Mesothelial cell of epicardium (in vitro differentiated cells): Measurements from ENCODE around the gene WWOX. TPM values are rescaled to one million over a fixed set of nuclear protein-coding genes. Genes with fewer than 3 reads are reported as not detected.

Experiments used
- DNase-seq, 2 experiments: peaks; one replicate each; pipeline ENCODE4 v3.0.0; 2021; ENCODE audit warnings: low spot score in 2 of 2; ENCODE audit not compliant: unreplicated experiment in 2 of 2
- H3K27ac Mint-ChIP-seq: 2 replicates; pipeline ENCODE4 v1.8.0; 2021; ENCODE audit warnings: mixed read lengths
- H3K27me3 Mint-ChIP-seq: 2 replicates; pipeline ENCODE4 v1.8.0; 2021; ENCODE audit warnings: low read depth, mixed read lengths
- H3K36me3 Mint-ChIP-seq: 2 replicates; pipeline ENCODE4 v1.8.0; 2021; ENCODE audit warnings: mixed read lengths
- H3K4me1 Mint-ChIP-seq: 2 replicates; pipeline ENCODE4 v1.8.0; 2021; ENCODE audit warnings: mixed read lengths
- H3K4me3 Mint-ChIP-seq: 2 replicates; pipeline ENCODE4 v1.8.0; 2021; ENCODE audit warnings: mild to moderate bottlenecking, moderate library complexity, mixed read lengths
- H3K9me3 Mint-ChIP-seq: 2 replicates; pipeline ENCODE4 v1.8.0; 2021; ENCODE audit warnings: mixed read lengths
- total RNA-seq: library from RNA; stranded (reverse); gene quantifications from 3 replicates; pipeline ENCODE4 v1.2.1, GENCODE V29; 2021
- TF ChIP-seq, protein P1 (sequence below): fragments of 200-600 bp; sonication (generic); IDR thresholded peaks from one replicate; pipeline ENCODE4 v1.5.0; 2021; ENCODE audit warnings: antibody characterized with exemption; ENCODE audit not compliant: unreplicated experiment

Gene WWOX
- total RNA-seq, 1 donor from 2014 or later: 29.7 TPM

DNA sequence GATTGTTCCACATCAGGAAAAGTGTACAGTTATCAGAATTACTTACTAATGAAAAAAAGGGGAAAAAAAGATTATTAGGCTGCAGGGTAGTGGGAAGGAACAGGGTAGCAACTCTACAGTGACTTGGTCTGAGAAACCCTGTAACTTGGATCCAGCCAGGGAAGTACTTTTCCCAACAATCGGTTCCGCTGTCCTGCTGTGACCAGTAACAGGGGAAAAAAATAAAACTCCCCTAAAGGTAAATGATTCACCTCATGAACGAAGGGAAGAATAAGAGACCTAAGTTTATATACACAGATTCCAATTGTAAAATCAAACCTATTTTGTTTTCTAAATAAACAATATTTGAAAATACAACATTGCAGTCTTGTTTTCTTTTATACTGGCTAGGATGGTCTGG lies 189.9 kb downstream of the WWOX start:
- Mint-ChIP-seq H3K36me3 (no peaks in the 10 kb centered on the region), H3K9me3 (no peaks in the 10 kb centered on the region), H3K4me1 (peaks cover 10% of the 10 kb centered on the region), H3K27ac (no peak overlapping the region), H3K27me3 (no peaks in the 10 kb centered on the region), H3K4me3 (no peak overlapping the region)
- TF ChIP-seq, protein P1, sequence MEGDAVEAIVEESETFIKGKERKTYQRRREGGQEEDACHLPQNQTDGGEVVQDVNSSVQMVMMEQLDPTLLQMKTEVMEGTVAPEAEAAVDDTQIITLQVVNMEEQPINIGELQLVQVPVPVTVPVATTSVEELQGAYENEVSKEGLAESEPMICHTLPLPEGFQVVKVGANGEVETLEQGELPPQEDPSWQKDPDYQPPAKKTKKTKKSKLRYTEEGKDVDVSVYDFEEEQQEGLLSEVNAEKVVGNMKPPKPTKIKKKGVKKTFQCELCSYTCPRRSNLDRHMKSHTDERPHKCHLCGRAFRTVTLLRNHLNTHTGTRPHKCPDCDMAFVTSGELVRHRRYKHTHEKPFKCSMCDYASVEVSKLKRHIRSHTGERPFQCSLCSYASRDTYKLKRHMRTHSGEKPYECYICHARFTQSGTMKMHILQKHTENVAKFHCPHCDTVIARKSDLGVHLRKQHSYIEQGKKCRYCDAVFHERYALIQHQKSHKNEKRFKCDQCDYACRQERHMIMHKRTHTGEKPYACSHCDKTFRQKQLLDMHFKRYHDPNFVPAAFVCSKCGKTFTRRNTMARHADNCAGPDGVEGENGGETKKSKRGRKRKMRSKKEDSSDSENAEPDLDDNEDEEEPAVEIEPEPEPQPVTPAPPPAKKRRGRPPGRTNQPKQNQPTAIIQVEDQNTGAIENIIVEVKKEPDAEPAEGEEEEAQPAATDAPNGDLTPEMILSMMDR: no peak
- DNase-seq: no peak

DNA sequence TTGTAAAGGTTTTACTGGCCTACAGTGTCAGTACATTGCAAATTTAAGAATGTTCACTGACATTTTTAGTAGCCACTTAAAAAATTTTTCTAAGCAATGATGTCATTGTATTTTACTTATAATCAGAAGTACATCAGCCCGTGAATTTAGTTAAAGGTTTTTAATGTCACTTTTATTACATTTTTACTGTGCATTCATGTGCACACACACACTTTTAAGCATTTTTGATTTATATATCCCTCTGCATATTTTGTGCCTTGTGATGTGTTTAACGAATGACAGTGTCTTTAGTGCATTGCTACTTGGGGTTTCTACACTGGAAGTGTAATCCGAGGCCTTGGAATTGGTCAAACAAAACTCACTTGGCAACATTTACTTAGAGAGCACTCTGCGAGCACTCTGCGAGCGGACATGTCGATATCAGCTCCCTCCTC lies 190.4 kb downstream of the WWOX start:
- H3K4me3 Mint-ChIP-seq: no peak overlapping the region
- no peak overlapping the region for H3K27ac Mint-ChIP-seq
- TF ChIP-seq, protein P1: no peak
- no peaks in the 10 kb centered on the region for H3K27me3 Mint-ChIP-seq
- H3K36me3 Mint-ChIP-seq: no peaks in the 10 kb centered on the region
- no peaks in the 10 kb centered on the region for H3K9me3 Mint-ChIP-seq
- H3K4me1 Mint-ChIP-seq: peaks cover 10% of the 10 kb centered on the region
- DNase-seq: no peak

DNA sequence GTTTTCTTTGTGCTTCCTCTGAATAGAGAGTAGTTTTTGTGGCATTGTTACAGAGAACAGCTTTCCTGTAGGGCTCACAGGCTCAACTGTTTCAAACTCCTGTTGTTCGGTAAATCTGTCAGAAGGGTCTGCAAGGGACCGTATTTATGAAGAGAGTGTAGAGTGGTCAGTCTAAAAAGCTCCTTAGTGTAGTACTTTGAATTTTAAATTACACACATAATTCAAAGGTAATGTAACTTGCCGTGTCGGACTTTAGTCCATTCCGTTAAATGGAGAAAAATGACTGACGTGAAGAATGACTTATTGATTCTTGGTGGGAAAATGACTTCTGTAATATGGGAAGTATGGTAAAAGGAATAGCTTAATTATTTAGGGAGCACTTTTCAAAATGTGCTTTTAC lies 190.9 kb downstream of the WWOX start:
- Mint-ChIP-seq H3K27ac (no peak overlapping the region), H3K9me3 (no peaks in the 10 kb centered on the region), H3K4me3 (no peak overlapping the region), H3K36me3 (no peaks in the 10 kb centered on the region), H3K4me1 (peaks cover 10% of the 10 kb centered on the region), H3K27me3 (no peaks in the 10 kb centered on the region)
- TF ChIP-seq, protein P1: no peak
- no peak for DNase-seq

DNA sequence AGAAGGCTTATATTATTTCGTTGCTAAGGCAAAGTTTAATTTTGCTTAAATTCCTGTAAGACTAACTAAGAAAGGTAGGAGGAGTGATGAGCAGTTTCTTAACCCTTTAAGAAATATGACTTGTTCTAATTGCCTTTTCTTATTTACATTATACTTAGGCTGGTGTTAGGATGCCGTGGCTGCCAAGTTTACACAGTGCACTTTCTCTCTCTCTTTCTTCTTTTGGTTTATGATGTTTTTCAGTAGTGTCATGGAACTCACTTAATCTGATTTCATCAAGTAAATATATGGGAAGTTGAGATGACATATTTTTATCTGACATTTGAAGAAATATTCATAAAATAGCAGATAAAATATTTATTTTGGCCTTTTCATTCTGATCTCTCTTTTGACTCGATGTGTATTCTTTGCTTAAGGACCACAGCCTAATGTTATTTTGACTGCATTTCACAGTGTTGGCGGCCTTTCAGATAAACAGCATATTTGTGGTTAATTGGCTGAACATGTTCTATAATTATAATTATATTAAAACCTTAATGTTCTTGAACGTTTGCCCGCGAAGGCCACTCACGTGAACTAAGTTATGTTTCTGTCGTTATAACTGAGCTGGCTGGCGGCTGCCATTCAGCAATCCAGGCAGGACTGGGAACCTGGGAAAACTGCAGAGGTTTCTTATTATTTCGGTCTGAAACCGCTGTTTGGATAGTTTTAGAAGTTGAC lies 191.6 kb downstream of the WWOX start:
- Mint-ChIP-seq H3K9me3 (no peaks in the 10 kb centered on the region), H3K27me3 (no peaks in the 10 kb centered on the region), H3K4me3 (no peak overlapping the region), H3K36me3 (no peaks in the 10 kb centered on the region), H3K4me1 (peaks cover 10% of the 10 kb centered on the region), H3K27ac (no peak overlapping the region)
- DNase-seq: no peak
- TF ChIP-seq, protein P1: no peak

DNA sequence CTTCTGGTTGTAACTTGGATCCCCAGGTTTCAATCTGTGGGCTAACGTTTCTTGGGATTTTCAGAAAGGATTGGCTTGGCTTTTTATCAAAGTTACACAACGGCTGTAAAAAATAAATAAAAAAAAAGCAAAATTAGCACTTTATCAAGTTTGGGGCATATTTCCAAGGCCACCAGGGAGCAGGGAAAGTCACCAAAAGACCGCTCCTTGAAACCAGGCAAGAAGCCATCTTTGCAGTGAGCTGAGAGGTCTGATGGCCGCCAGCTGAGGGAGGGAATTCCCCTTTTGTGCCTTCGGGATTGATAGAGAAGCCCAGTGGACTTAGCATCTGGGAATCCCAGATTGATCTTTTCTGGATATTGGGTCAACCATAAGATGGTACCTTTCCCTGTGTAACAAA lies 192.2 kb downstream of the WWOX start:
- TF ChIP-seq, protein P1: no peak
- no peaks in the 10 kb centered on the region for H3K27me3 Mint-ChIP-seq
- DNase-seq: no peak
- no peak overlapping the region for H3K4me3 Mint-ChIP-seq
- H3K27ac Mint-ChIP-seq: no peak overlapping the region
- H3K4me1 Mint-ChIP-seq: peaks cover 10% of the 10 kb centered on the region
- no peaks in the 10 kb centered on the region for H3K9me3 Mint-ChIP-seq
- H3K36me3 Mint-ChIP-seq: no peaks in the 10 kb centered on the region
